CD4-positive, alpha-beta T cell treated with Interferon gamma for 1 hour (primary cell): ENCODE data around the gene UTS2R.
"Not testable (repeated sequence)": the region's sequence is repeated elsewhere in the genome, so short reads cannot be mapped to it uniquely, and the experiment has no call there.

ENCODE experiments used
- DNase-seq: peaks from one replicate; pipeline ENCODE4 v3.0.0-alpha.2; 2020

Gene UTS2R

DNA sequence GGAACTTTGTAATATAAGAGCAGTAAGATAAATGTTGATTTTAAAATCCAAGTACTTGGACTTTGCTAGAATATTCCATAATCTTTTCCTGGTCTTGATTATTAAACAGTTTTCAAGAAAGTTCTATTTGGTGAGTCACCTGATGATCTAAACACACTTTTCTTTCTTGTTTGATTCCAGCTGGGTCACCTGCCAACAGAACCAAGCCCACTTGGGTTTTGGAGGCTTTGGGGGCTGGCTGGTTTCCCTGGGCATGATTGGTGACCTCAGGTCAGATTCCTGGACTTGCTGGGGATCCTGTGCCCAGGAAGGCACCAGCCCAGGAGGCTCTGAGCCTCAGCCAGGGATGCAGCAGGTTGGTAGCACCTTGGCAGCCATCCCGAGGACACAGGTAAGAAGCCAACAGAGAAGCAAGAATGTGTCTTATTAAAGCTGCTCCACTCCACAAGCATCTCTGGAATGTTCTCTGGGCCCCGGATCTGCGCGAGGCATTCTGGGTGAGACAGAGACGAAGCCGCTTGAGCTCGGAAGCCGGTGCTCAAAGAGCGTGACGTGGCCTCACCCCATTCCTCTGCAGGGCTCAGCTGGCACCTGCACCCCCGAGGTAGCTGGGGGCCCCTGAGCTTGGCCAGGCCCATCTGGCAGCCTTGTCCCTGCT lies 15.7 kb upstream of the UTS2R start:
- DNase-seq: no peak

DNA sequence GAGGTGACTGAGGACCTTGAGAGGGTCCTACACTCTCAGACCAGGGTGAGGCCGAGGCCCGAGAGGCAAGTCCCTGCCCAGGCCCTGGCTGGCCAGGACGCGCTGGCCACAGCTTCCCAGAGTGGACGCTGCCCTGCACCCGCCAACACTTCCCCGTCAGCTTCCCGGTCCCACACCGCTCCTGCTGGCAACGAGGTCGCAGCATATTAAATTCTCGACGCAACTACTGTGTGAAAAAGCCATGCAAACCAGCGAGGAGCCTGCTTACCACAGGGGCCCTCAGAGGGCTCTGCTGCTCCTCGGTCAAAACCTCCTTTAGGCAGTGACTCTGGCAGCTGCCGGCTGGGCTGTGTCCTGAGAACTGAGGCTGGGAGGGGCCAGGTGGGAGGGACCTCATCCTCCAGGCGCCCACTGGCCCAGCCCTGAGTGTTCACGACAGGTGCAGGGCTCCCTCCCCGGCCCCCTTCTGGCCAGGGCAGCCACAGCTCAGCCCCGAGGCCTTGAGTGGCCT lies 14.7 kb upstream of the UTS2R start:
- no peak for DNase-seq

DNA sequence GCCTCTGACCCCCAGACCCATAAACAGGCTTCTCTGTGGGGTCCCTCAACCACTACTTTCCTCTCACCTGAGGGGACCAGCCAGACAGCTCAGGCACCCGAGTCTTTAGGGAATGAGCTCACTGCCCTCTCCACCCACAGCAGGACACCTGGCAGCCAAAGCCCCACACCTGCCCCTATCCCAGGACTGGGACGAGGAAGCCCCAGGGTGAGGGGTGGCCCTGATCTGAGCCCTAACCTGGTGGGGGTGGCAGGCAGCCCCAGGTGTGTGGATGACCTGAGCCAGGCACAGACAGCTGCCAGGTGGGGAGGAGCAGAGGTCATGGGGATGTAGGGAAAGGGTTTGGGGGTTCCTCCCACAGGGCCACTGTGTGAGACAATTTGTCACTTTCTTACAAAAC lies 14.2 kb upstream of the UTS2R start:
- DNase-seq: no peak

DNA sequence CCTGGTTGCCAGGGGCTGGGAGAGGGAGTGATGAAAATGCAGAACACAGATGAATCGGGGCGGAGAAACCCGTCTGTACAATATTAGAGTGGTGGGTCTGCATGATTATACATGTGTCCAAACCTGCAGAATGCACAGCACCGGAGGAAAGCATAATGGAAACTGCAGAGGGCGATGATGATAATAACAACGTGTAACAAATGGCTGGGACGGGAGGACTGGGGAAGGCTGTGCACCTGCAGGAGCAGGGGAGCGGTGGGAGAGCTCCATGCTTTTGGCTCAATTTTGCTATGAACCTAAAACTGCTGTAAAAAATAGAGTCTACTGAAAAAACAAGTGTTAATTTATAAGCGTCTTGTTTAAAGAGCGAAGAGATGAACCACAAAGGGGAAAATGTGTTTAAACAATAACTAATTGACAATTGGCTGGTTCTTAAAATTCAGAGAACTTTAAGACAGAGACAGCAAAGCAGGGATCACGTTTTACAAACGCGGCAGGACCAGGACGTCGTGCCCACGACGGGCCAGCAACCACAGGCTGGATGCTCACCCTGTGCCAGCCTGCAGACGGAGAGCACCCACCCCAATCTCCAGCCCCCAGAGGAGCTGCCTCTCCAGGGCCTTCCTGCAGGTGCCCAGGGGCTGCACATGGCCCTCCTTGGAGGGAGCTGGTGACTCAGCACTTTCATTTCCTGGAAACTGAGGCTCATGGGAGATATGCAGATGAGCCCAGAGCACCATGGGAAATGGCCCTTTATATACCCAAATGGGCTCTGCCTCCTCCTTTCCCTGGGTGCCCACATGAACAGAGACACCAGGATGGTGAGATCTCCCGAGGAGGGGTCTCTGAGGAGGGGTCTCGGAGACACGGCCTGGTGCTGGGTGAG lies 12.9 kb upstream of the UTS2R start, which contains the start of gene TEX19:
Gene TEX19 (plus strand): TSS at position 783 of the 886 bp plus-strand sequence. CDS start 2,904 bp downstream, outside the sequence.
- DNase-seq: no peak

DNA sequence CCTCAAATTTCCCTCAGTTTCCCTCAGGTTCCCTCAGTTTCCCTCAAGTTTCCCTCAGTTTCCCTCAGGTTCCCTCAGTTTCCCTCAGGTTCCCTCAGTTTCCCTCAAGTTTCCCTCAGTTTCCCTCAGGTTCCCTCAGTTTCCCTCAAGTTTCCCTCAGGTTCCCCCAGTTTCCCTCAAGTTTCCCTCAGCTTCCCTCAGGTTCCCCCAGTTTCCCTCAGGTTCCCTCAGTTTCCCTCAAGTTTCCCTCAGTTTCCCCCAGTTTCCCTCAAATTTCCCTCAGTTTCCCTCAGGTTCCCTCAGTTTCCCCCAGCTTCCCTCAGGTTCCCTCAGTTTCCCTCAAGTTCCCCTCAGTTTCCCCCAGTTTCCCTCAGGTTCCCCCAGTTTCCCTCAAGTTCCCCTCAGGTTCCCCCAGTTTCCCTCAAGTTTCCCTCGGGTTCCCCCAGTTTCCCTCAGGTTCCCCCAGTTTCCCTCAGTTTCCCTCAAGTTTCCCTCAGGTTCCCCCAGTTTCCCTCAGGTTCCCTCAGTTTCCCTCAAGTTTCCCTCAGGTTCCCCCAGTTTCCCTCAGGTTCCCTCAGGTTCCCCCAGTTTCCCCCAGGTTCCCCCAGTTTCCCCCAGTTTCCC lies 12.0 kb upstream of the UTS2R start:
- DNase-seq: not testable (repeated sequence)

DNA sequence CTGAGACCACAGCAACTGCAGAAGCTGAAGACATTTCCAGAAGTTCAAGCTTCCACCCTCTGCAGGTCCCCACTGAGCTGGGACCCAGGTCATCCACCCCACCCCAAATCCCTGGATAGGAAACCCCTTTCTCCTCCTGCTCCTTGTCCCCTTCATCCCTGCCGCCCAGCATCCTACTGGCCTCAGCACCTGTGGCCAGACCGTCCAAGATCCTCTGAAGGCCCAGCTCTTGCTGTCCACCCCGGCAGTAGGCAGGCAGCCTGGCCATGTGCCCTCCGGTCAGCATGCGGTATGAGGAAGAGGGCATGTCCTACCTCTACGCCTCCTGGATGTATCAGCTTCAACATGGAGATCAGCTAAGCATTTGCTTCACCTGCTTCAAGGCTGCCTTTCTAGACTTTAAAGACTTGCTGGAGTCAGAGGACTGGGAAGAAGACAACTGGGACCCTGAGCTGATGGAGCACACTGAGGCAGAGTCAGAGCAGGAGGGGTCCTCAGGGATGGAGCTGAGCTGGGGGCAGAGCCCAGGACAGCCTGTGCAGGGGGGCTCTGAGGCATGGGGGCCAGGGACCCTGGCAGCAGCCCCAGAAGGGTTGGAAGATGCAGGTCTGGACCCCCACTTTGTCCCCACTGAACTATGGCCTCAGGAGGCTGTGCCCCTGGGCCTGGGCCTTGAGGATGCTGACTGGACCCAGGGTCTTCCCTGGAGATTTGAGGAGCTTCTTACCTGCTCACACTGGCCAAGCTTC lies 9.5 kb upstream of the UTS2R start:
- DNase-seq: no peak

DNA sequence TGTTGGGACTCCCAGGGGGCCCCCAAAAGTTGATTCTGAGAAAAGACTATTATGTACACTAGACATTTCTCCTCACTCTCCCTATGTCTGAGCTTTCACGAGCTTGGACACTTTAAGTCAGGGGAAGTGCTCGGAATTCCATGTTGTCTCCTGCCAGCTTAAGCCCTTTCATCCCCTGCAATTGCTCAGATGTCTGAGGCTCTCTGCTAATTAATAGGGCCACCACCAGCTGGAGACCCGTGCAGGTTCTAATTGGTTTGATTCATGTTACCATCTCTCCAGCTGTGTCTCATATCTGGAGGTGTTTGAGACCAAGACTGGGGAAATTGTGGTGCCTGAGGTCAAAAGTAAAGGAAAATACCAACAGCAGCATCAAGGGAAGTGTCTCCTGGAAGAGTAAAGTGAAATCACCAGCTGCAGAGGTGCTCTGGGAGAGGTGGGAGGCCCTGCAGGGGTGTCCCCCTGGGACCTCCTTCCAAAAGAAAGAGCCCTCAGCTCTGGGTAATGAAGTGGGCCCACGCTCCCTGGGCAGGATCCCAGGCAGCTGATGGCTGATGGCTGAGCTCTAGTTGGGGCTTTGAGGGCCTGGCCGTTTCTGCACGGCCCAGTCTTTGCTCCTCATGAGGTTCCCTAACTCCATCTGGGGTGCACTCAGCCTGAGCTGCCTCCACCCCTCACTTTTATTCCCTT lies 5.8 kb upstream of the UTS2R start:
- DNase-seq: no peak

DNA sequence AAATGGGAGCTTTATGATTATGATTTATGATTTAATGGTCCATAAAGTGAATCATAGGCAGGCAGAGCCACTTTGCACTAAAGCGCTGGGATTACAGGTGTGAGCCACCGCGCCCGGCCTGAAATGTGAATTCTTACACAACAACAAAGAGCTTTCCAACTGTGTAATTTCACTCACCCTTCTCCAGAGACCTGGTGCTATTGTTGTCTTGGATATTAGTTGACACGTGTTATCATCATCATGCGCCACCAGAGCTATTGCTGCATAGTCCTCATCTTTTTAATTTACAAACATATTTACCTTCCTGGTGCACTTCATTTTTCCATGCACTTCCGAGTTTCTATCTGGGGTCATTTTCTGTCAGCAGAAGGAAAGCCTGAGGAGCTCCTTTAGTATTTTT lies 4.8 kb upstream of the UTS2R start:
- no peak for DNase-seq

DNA sequence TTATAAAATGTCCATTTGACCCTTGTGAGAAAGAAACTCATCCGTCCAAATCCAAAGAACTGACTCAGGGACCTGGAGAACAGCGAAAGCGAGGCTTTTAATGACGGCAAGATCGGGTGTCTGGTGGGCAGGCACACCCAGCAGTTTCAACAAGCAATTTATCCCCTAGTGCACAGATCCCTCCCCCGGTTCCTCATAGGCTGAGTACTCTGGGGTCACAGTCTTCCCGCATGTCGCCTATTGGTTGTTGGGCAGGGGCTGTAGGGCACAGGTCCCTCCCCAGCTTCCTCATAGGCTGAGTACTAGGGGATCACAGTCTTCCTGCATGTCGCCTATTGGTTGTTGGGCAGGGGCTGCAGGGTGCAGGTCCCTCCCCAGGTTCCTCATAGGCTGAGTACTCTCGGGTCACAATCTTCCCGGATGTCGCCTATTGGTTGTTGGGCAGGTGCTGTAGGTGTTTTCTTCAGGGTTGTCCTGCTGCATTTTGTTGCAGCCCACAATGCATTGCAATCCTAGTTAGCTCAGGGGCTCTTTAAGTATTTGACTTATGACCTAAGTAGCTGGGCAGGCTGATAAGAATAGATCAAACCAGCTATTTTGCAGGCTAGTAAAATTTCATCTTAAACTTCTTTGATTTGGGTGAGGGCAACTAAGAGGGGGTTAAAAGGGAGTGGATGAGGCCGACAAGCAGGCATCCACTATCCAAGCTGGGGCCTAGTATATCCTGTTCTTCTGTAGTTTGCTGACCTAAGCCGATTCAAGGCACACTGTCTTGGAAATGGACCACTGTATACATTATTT lies 3.6 kb upstream of the UTS2R start:
- DNase-seq: no peak

DNA sequence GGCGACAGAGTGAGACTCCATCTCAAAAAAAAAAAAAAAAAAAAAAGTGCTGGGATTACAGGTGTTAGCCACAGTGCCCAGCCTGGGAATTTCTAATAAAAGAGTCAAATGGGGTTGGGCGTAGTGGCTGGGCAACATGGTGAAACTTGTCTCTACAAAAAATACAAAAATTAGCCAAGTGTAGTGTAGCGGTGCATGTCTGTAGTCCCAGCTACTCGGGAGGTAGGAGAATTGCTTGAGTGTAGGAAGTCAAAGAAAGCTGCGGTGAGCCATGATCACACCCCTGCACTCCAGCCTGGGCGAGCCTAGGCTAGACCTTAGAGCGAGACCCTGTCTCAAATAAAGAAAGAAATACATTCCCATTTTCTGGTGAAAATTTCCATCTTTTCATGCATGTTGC lies 2.4 kb upstream of the UTS2R start:
- DNase-seq: no peak

DNA sequence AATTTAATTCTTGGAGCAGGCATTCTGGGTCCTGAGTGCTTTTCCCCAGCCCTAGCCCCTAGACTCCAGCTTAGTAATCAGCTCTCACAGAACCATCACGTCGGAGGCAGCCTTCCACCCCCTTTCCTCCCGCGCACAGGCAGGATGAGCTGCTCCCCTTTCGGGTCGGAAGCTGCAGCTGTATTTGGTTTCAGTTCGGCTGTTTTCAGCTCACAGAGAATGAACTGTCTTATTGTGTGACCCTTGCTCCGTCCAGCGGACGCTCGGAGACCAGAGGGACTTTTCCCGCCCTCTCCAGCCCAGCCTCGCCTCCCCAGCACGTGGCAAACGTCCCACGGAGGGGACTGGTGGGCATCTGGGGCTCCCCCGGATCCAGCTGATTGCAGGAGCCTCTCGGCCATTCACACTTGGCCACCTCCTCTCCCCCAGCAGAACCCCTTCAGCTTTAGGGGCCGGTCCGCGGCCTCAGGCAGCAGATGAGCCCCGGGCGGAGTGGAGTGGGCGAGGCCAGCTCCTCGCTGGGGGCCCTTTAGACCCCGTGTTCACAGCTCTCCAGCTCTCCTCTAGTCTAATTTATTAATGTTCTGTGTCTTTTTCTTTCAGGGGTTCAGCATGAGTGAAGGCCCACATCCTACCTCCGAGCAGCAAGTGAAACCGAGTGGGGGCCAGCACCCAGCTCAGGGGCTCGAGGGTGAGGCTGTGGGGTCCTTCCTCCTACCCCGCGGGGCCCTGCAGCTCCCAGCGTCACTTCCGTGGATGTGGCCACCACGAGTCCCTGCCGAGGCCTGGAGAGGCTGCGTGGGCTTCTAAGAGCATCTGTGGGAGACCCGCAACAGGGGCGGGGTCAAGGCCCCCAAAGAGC lies 863 bp upstream of the UTS2R start:
- no peak for DNase-seq

DNA sequence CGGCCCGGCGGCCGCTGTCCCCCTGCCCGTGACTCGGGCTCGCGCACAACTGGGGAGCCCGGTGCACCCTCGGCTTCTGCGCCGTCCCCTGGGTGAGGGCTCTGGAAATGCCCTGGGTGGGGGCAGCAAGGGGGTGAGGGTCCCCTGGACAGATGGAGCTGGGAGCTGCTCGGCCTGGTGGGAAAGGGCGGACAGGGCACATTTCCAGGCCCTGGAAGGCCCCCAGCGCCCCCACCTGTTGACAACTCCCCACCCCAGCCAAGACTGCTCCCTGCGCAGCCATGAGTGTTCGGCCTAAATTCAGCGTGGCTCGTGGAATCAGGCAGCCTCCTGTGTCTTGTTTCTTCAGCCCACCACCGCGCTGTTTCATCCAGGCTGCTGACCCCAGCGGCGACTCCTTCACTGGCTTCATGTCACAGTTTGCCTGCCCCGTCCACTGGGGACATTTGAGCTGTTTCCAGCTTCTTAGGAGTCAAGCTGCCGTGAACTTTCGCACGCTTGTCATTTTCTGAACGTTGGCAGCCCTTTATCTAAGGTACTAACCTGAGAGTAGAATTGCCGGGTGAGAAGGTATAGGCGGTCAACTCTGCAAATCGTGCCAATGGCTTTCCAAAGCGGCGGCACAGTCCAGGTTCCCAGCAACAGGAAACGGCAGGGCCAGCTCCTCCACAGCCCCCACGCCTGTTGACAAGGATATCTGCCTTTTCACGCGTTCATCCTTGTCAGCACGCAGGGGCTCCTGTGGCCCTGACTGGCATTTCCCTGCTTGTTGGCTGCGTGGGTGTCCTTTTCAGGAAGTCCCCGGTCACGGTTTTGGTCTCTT lies 895 bp downstream of the UTS2R start:
- DNase-seq: no peak

DNA sequence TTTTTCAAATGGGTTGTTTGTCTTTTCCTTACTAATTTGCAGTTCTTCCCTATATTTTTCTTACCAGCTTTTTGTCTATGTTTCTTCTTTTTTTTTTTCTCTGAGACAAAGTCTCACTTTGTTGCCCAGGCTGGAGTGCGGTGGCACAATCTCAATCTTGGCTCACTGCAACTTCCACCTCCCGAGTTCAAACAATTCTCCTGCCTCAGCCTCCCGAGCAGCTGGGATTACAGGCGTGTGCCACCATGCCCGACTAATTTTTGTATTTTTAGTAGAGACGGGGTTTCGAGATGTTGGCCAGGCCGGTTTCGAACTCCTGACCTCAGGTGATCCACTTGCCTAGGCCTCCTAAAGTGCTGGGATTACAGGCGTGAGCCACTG lies 1.5 kb downstream of the UTS2R start:
- not testable (repeated sequence) for DNase-seq

DNA sequence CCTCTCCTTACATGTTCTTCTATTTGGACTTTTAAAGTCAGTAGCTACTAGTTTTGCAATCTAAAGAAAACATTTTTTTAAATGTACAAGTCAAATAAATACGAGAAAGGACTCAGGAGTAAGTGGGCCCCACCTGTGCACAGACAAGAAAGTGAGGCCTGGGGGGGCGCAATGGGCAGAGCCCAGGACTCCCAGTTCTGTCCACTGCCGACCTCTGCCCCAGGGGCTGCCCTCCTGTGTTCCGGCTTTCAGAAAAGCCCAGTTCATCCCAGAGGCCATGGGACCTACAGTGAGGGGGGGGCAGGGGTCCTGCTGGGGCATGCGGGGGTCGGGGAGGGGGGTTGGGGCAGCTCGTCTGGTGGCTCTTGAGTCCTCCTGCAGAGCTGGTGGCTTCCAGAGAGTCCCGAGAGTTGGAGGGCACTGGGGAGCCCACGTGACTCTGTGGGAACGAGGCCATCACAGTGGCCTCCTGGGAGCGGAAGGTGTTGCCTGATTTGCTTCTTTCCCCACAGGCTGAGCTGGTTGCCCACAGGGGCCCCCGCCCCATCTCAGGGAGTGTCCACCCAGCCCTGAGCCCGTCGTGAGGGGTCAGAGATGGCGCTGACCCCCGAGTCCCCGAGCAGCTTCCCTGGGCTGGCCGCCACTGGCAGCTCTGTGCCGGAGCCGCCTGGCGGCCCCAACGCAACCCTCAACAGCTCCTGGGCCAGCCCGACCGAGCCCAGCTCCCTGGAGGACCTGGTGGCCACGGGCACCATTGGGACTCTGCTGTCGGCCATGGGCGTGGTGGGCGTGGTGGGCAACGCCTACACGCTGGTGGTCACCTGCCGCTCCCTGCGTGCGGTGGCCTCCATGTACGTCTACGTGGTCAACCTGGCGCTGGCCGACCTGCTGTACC lies 2.4 kb downstream of the UTS2R start:
- no peak for DNase-seq

DNA sequence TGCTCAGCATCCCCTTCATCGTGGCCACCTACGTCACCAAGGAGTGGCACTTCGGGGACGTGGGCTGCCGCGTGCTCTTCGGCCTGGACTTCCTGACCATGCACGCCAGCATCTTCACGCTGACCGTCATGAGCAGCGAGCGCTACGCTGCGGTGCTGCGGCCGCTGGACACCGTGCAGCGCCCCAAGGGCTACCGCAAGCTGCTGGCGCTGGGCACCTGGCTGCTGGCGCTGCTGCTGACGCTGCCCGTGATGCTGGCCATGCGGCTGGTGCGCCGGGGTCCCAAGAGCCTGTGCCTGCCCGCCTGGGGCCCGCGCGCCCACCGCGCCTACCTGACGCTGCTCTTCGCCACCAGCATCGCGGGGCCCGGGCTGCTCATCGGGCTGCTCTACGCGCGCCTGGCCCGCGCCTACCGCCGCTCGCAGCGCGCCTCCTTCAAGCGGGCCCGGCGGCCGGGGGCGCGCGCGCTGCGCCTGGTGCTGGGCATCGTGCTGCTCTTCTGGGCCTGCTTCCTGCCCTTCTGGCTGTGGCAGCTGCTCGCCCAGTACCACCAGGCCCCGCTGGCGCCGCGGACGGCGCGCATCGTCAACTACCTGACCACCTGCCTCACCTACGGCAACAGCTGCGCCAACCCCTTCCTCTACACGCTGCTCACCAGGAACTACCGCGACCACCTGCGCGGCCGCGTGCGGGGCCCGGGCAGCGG lies 3.2 kb downstream of the UTS2R start:
- DNase-seq: no peak

DNA sequence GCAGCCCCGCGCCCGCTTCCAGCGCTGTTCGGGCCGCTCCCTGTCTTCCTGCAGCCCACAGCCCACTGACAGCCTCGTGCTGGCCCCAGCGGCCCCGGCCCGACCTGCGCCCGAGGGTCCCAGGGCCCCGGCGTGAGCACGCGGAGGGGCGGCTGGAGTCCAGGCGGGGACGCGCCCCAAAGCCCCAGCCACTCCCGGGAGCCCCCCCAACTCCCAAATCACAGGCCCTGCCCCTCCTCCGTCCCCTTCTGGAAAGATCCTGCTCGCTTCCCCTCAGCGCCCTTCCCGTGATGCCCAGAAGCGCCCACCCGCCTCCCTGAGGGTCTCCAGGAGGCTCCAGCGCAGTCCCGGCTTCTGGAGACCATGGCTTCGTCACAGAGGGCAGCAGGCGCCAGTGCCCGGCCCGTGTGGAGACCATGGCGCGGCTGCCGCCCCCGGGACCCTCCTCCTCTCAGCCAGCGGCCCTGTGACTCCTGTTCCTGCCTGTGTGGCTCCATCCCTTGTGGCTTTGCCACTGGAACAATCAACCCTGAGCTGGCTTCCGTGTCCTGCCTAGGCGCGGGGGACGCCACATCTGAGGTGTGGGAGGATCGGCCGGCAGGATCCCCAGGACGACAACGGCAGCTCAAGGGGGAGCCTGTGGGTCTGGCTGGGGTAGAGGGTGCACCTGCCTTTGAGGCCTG lies 3.9 kb downstream of the UTS2R start:
- DNase-seq: no peak
